ENCODE measurements around the gene CATSPERE. TPM values are rescaled to one million over a fixed set of nuclear protein-coding genes. Genes with fewer than 3 reads are reported as not detected.

The CATSPERE gene
- total and polyA plus RNA-seq, 2 donors (not counting 3 experiments of a cell fraction or from before 2014, with no cell fraction given), result 0.61 to 1.9 TPM

GRCh38 chr1:244654108-244655038 is 193.3 kb downstream of the CATSPERE start:
- peak overlapping the region; percentile 82 for H3K9ac ChIP-seq (replicated peaks; ENCODE audit: extremely low read depth, insufficient read depth, low read length)
- intact Hi-C loops (cut with micrococcal nuclease), result loop anchor here (5.0 kb wide), 1 partner anchor 438 kb away; no protein-coding TSS in a partner anchor
- H3K9me1 ChIP-seq (replicated peaks; ENCODE audit: control insufficient read depth, extremely low read depth, insufficient read depth, low read length), result no peaks in the 10 kb centered on the region
- H3K4me3 ChIP-seq (replicated peaks in 1 of 3; ENCODE audit: insufficient read depth in 1 of 3, low read depth in 1 of 3, low read length in 3 of 3), result peak overlapping the region; percentile 58 to 98 (median 90)
- H3K4me1 ChIP-seq (ENCODE audit: control insufficient read depth, extremely low read depth, insufficient read depth, low read length), result peaks cover 16% of the 10 kb centered on the region
- no peaks in the 10 kb centered on the region for H4K20me1 ChIP-seq (replicated peaks; ENCODE audit: control insufficient read depth, extremely low read depth, insufficient read depth, low read length)
- H3K4me2 ChIP-seq (ENCODE audit: insufficient read depth, low read length), result peak overlapping the region; percentile 99
- CTCF ChIA-PET, result interaction anchor here (0.8 to 2.2 kb wide), 5 partner anchors 50 to 388 kb away, joined by 3 to 17 read pairs (median 4); a partner anchor contains a TSS
- POLR2A ChIA-PET, result no interaction called here
- H3K9me3 ChIP-seq (replicated peaks; ENCODE audit: control insufficient read depth, insufficient read depth, low read length), result no peaks in the 10 kb centered on the region
- dilution Hi-C loops (cut with MboI; ENCODE audit: extremely low pct_ligation_motif_present, low sequenced_read_pairs), result no loop called here
- no TSS peak for BruUV-seq (replicated peaks)
- TF ChIP-seq JUN (IDR thresholded peaks at IDR 0.05; ENCODE audit: borderline replicate concordance, insufficient read depth, insufficient read length, low read depth) (no peak), EZH2 (IDR thresholded peaks at IDR 0.05; ENCODE audit: borderline replicate concordance, low read depth, low read length, severe bottlenecking) (no peak), FOS (IDR thresholded peaks at IDR 0.05; ENCODE audit: borderline replicate concordance, insufficient read depth, low read length) (no peak), GATA2 (IDR thresholded peaks at IDR 0.05; ENCODE audit: insufficient read depth, insufficient read length, low read depth, low read length) (no peak), MYC (IDR thresholded peaks at IDR 0.05; ENCODE audit: low read depth, low read length) (no peak), POLR2AphosphoS5 (IDR thresholded peaks at IDR 0.05; ENCODE audit: insufficient read depth, low read depth, low read length) (no peak), CTCF (IDR thresholded peaks at IDR 0.05; ENCODE audit: extremely low read depth in 1 of 2, insufficient read depth in 1 of 2, low read depth in 1 of 2, low read length in 2 of 2) (no peak), MAX (IDR thresholded peaks at IDR 0.05; ENCODE audit: insufficient read depth, insufficient read length) (no peak), POLR2A (IDR thresholded peaks at IDR 0.05; ENCODE audit: low read depth, low read length) (no peak)
- DNase-seq (ENCODE audit: low read depth, low spot score), result peak; percentile 28
- H2AFZ ChIP-seq (ENCODE audit: low read depth, low read length), result no peak overlapping the region
- FAIRE-seq, result no peak
- H3K36me3 ChIP-seq (ENCODE audit: control insufficient read depth in 2 of 2, extremely low read depth in 1 of 2, insufficient read depth in 2 of 2, low read length in 2 of 2), result peaks cover 1 to 8% of the 10 kb centered on the region in 2 experiments
- peaks cover 59% of the 10 kb centered on the region for H3K79me2 ChIP-seq (ENCODE audit: control insufficient read depth, insufficient read depth, low read length)
- H3K27ac ChIP-seq (ENCODE audit: insufficient read depth, low read depth, low read length), result peak overlapping the region; percentile 83
- H3K27me3 ChIP-seq (ENCODE audit: control insufficient read depth in 2 of 2, insufficient read depth in 2 of 2, low read length in 2 of 2), result peaks cover 2 to 3% of the 10 kb centered on the region in 2 experiments

All from endothelial cell of umbilical vein (primary cell).